Panc1 (cell line): ENCODE measurements around the gene DOCK1. TPM values are rescaled to one million over a fixed set of nuclear protein-coding genes. Genes with fewer than 3 reads are reported as not detected.

Experiments
- ATAC-seq: fragments of 200-7000 bp; cut with Tn5 transposase; 2 replicates; pipeline ENCODE4 v1.9.1; 2020; ENCODE audit warnings: mild to moderate bottlenecking, moderate library complexity
- BruUV-seq: library from RNA; stranded (reverse); fragments of 400-500 nt; replicated peaks from 2 replicates; lab custom pipeline; 2021; lab: Mats Ljungman, UMichigan
- CTCF ChIA-PET: fragments of 300-600 bp; sonication (Branson Sonifier 250); formaldehyde crosslinking; loops from one replicate; lab custom pipeline; 2022; ENCODE audit warnings: antibody characterized with exemption; lab: Charles Lee
- POLR2A ChIA-PET: fragments of 300-600 bp; sonication (Branson Sonifier 250); formaldehyde crosslinking; loops from one replicate; lab custom pipeline; 2022; ENCODE audit warnings: antibody characterized with exemption; lab: Charles Lee
- DNase-seq: peaks from one replicate; pipeline ENCODE4 v3.0.0-alpha.2; 2010; ENCODE audit warnings: low read depth, low spot score
- H3K27ac ChIP-seq: 2 replicates; pipeline ENCODE4 v1.5.1; 2011; ENCODE audit warnings: mild to moderate bottlenecking, low read length, inconsistent platforms
- H3K27me3 ChIP-seq: fragments of 200-500 bp; sonication (Bioruptor generic); 2 replicates; pipeline ENCODE4 v1.6.0; 2014; ENCODE audit warnings: low read length, inconsistent platforms; ENCODE audit not compliant: control insufficient read depth, insufficient read depth
- H3K36me3 ChIP-seq: fragments of 200-500 bp; sonication (Bioruptor generic); 2 replicates; pipeline ENCODE4 v1.5.1; 2014; ENCODE audit warnings: inconsistent platforms, mild to moderate bottlenecking, low read length, moderate library complexity; ENCODE audit not compliant: control insufficient read depth, insufficient read depth
- H3K4me1 ChIP-seq: 2 replicates; pipeline ENCODE4 v1.5.1; 2011; ENCODE audit warnings: inconsistent platforms, mild to moderate bottlenecking, low read length, moderate library complexity; ENCODE audit not compliant: control insufficient read depth, insufficient read depth
- H3K4me3 ChIP-seq, 2 experiments: 2 replicates each; pipeline ENCODE4 v1.5.1; 2011 to 2012; ENCODE audit warnings: low read depth in 2 of 2, low read length in 2 of 2, mild to moderate bottlenecking in 2 of 2, inconsistent platforms in 1 of 2, moderate library complexity in 1 of 2
- H3K9me3 ChIP-seq: fragments of 200-500 bp; sonication (Bioruptor generic); 2 replicates; pipeline ENCODE4 v1.5.1; 2014; ENCODE audit warnings: low read depth, mild to moderate bottlenecking, inconsistent platforms, low read length, moderate library complexity; ENCODE audit not compliant: control insufficient read depth, insufficient read depth
- POLR2AphosphoS5 ChIP-seq: IDR thresholded peaks from 2 replicates; pipeline ENCODE4 v1.6.1; 2012; ENCODE audit warnings: mild to moderate bottlenecking, low read depth, low read length, moderate library complexity
- REST ChIP-seq, 2 experiments: IDR thresholded peaks; 2 replicates each; pipeline ENCODE4 v1.6.1; 2011 to 2012; ENCODE audit warnings: low read depth in 2 of 2, control low read depth in 1 of 2, low read length in 1 of 2, mild to moderate bottlenecking in 1 of 2, moderate library complexity in 1 of 2; ENCODE audit not compliant: insufficient read depth in 1 of 2
- SIN3A ChIP-seq: IDR thresholded peaks from 2 replicates; pipeline ENCODE4 v1.6.1; 2012; ENCODE audit warnings: low read depth, mild to moderate bottlenecking, low read length, moderate library complexity, borderline replicate concordance; ENCODE audit not compliant: insufficient read depth
- TCF7L2 ChIP-seq: IDR thresholded peaks from 2 replicates; pipeline ENCODE4 v1.6.1; 2011; ENCODE audit warnings: mild to moderate bottlenecking, low read depth, low read length, inconsistent platforms
- in situ Hi-C: cut with HindIII; loops from 2 replicates; pipeline ENCODE4 v1.10.0; 2016; ENCODE audit warnings: low sequenced_read_pairs, low pct_unique_long_range_greater_than_20kb
- intact Hi-C: fragments of 100-400 bp; cut with micrococcal nuclease; formaldehyde crosslinking; loops from one replicate; pipeline ENCODE4 v1.10.0; 2022; ENCODE audit not compliant: unreplicated experiment
- total RNA-seq: library from RNA; stranded (reverse); gene quantifications from one replicate; pipeline ENCODE4 v1.2.1, GENCODE V29; 2021; ENCODE audit not compliant: unreplicated experiment
- TF ChIP-seq, protein P1 (sequence below): fragments of 450-650 bp; IDR thresholded peaks from 2 replicates; pipeline ENCODE4 v1.5.1; 2017; ENCODE audit warnings: mild to moderate bottlenecking

The DOCK1 gene
- total RNA-seq, 1 experiment from 2014 or later: 67.6 TPM

- Histone ChIP-seq H3K27me3 (no peaks in the 10 kb centered on the region), H3K27ac (no peak overlapping the region), H3K36me3 (no peaks in the 10 kb centered on the region), H3K9me3 (no peaks in the 10 kb centered on the region), H3K4me1 (0 out of 2 replicates have a peak, but pooled peaks cover 5% of the 10 kb centered on the region), H3K4me3 (no peak overlapping the region)
- CTCF ChIA-PET: no interaction called here
- ATAC-seq (no peak), DNase-seq (no peak)
- no peak for TF ChIP-seq POLR2AphosphoS5
- TF ChIP-seq, protein P1, sequence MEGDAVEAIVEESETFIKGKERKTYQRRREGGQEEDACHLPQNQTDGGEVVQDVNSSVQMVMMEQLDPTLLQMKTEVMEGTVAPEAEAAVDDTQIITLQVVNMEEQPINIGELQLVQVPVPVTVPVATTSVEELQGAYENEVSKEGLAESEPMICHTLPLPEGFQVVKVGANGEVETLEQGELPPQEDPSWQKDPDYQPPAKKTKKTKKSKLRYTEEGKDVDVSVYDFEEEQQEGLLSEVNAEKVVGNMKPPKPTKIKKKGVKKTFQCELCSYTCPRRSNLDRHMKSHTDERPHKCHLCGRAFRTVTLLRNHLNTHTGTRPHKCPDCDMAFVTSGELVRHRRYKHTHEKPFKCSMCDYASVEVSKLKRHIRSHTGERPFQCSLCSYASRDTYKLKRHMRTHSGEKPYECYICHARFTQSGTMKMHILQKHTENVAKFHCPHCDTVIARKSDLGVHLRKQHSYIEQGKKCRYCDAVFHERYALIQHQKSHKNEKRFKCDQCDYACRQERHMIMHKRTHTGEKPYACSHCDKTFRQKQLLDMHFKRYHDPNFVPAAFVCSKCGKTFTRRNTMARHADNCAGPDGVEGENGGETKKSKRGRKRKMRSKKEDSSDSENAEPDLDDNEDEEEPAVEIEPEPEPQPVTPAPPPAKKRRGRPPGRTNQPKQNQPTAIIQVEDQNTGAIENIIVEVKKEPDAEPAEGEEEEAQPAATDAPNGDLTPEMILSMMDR: no peak
- no peak for TF ChIP-seq REST (IDR thresholded peaks at IDR 0.05; ENCODE audit: insufficient read depth in 1 of 2, low read depth in 2 of 2, low read length in 1 of 2)
- no peak for TF ChIP-seq SIN3A
- no peak for TF ChIP-seq TCF7L2
- intact Hi-C loops: no loop called here
- in situ Hi-C loops: no loop called here
- no TSS peak for BruUV-seq
- POLR2A ChIA-PET: no interaction called here
These were observed 12.1 kb downstream of the DOCK1 start for GRCh38 chr10:126917375-126917774.

GRCh38 chr10:126917975-126918908 is 13.0 kb downstream of the DOCK1 start:
- ChIA-PET CTCF (interaction anchor here (0.6 kb wide), 1 partner anchor 155 kb away, joined by 4 read pairs; no protein-coding TSS in a partner anchor), POLR2A (no interaction called here)
- TF ChIP-seq SIN3A (no peak), REST (IDR thresholded peaks at IDR 0.05; ENCODE audit: insufficient read depth in 1 of 2, low read depth in 2 of 2, low read length in 1 of 2) (no peak), TCF7L2 (no peak), POLR2AphosphoS5 (no peak)
- TF ChIP-seq, protein P1: no peak
- ATAC-seq (no peak), DNase-seq (no peak)
- in situ Hi-C loops (no loop called here), intact Hi-C loops (no loop called here)
- Histone ChIP-seq H3K27ac (no peak overlapping the region), H3K4me1 (0 out of 2 replicates have a peak, but pooled peaks cover 5% of the 10 kb centered on the region), H3K9me3 (no peaks in the 10 kb centered on the region), H3K36me3 (no peaks in the 10 kb centered on the region), H3K4me3 (no peak overlapping the region), H3K27me3 (no peaks in the 10 kb centered on the region)
- no TSS peak for BruUV-seq
